WTC11 (cell line): Measurements from ENCODE around the gene CLCNKB. TPM values are rescaled to one million over a fixed set of nuclear protein-coding genes. Genes with fewer than 3 reads are reported as not detected.

Source experiments
- ATAC-seq: fragments of 200-7000 bp; cut with Tn5 transposase; 2 replicates; pipeline ENCODE4 v1.10.0; 2021; ENCODE audit warnings: mild to moderate bottlenecking, moderate library complexity
- CTCF ChIA-PET: fragments of 300-600 bp; sonication (Branson Sonifier 250); formaldehyde crosslinking; loops from one replicate; lab custom pipeline; 2021; ENCODE audit warnings: antibody characterized with exemption; lab: Charles Lee
- POLR2A ChIA-PET: fragments of 350-600 bp; sonication (Branson Sonifier 250); formaldehyde crosslinking; loops from one replicate; lab custom pipeline; 2021; ENCODE audit warnings: antibody characterized with exemption; lab: Charles Lee
- DNase-seq: peaks from one replicate; pipeline ENCODE4 v3.0.0; 2021; ENCODE audit warnings: low spot score
- H3K27ac Mint-ChIP-seq: 2 replicates; pipeline ENCODE4 v1.8.0; 2021; ENCODE audit warnings: mixed read lengths
- H3K27me3 Mint-ChIP-seq: 2 replicates; pipeline ENCODE4 v1.8.0; 2021; ENCODE audit warnings: low read depth, mild to moderate bottlenecking, moderate library complexity, mixed read lengths
- H3K36me3 Mint-ChIP-seq: 2 replicates; pipeline ENCODE4 v1.8.0; 2021; ENCODE audit warnings: mixed read lengths
- H3K4me1 Mint-ChIP-seq: 2 replicates; pipeline ENCODE4 v1.8.0; 2022; ENCODE audit warnings: mixed read lengths
- H3K4me3 Mint-ChIP-seq: 2 replicates; pipeline ENCODE4 v1.8.0; 2021; ENCODE audit warnings: mild to moderate bottlenecking, moderate library complexity, mixed read lengths
- H3K9me3 Mint-ChIP-seq: 2 replicates; pipeline ENCODE4 v1.8.0; 2021; ENCODE audit warnings: mixed read lengths
- CBFB ChIP-seq: sonication (generic); formaldehyde crosslinking; IDR thresholded peaks from 2 replicates; pipeline ENCODE4 v1.8.1; 2022; ENCODE audit warnings: mild to moderate bottlenecking, low read depth, missing genetic modification reagents
- CREM ChIP-seq: sonication (generic); formaldehyde crosslinking; IDR thresholded peaks from 2 replicates; pipeline ENCODE4 v1.8.1; 2022; ENCODE audit warnings: mild to moderate bottlenecking, missing genetic modification reagents, moderate library complexity
- HMGA2 ChIP-seq: fragments of 250-450 bp; sonication (Bioruptor Pico); IDR thresholded peaks from 2 replicates; pipeline ENCODE4 v1.4.0; 2021; ENCODE audit warnings: mild to moderate bottlenecking, moderate library complexity
- MXD4 ChIP-seq: fragments of 250-450 bp; sonication (Bioruptor Pico); IDR thresholded peaks from 2 replicates; pipeline ENCODE4 v1.8.0; 2021; ENCODE audit warnings: mild to moderate bottlenecking, moderate library complexity, borderline replicate concordance
- NR3C1 ChIP-seq: sonication (generic); formaldehyde crosslinking; conservative IDR thresholded peaks from 2 replicates; pipeline ENCODE4 v1.8.1; 2023; ENCODE audit warnings: low read depth, mild to moderate bottlenecking, missing genetic modification reagents
- RELA ChIP-seq: sonication (generic); formaldehyde crosslinking; IDR thresholded peaks from 2 replicates; pipeline ENCODE4 v1.8.1; 2022; ENCODE audit warnings: missing genetic modification reagents, mild to moderate bottlenecking, borderline replicate concordance
- RORB ChIP-seq: fragments of 250-450 bp; sonication (Bioruptor Pico); IDR thresholded peaks from 2 replicates; pipeline ENCODE4 v1.9.0; 2021; ENCODE audit warnings: mild to moderate bottlenecking
- TCF7 ChIP-seq: sonication (generic); formaldehyde crosslinking; IDR thresholded peaks from 2 replicates; pipeline ENCODE4 v1.8.0; 2022; ENCODE audit warnings: mild to moderate bottlenecking, low read depth, missing genetic modification reagents, moderate library complexity
- ZBTB21 ChIP-seq: sonication (generic); formaldehyde crosslinking; IDR thresholded peaks from 2 replicates; pipeline ENCODE4 v1.8.1; 2023; ENCODE audit warnings: mild to moderate bottlenecking, missing genetic modification reagents, borderline replicate concordance
- ZNF219 ChIP-seq: sonication (generic); formaldehyde crosslinking; IDR thresholded peaks from 2 replicates; pipeline ENCODE4 v1.8.0; 2023; ENCODE audit warnings: missing genetic modification reagents, mild to moderate bottlenecking, borderline replicate concordance
- ZNF416 ChIP-seq: fragments of 250-450 bp; sonication (Bioruptor Pico); IDR thresholded peaks from 2 replicates; pipeline ENCODE4 v1.9.0; 2021; ENCODE audit warnings: mild to moderate bottlenecking, inconsistent platforms
- total RNA-seq: library from RNA; stranded (reverse); gene quantifications from 3 replicates; pipeline ENCODE4 v1.2.3, GENCODE V29; 2021
- TF ChIP-seq, protein P1 (sequence below): sonication (generic); formaldehyde crosslinking; IDR thresholded peaks from 2 replicates; pipeline ENCODE4 v1.8.0; 2022; ENCODE audit warnings: missing genetic modification reagents
- TF ChIP-seq, protein P2 (sequence below): sonication (generic); formaldehyde crosslinking; conservative IDR thresholded peaks from 2 replicates; pipeline ENCODE4 v1.8.1; 2022; ENCODE audit warnings: mild to moderate bottlenecking, missing genetic modification reagents
- TF ChIP-seq, protein P3 (sequence below): sonication (generic); formaldehyde crosslinking; IDR thresholded peaks from 2 replicates; pipeline ENCODE4 v1.8.1; 2022; ENCODE audit warnings: low read depth, missing genetic modification reagents, borderline replicate concordance
- TF ChIP-seq, protein P4 (sequence below): sonication (generic); formaldehyde crosslinking; IDR thresholded peaks from 2 replicates; pipeline ENCODE4 v1.8.1; 2023; ENCODE audit warnings: mild to moderate bottlenecking, missing genetic modification reagents, borderline replicate concordance

Gene CLCNKB
- total RNA-seq, 1 experiment from 2014 or later, result 1.8 TPM

DNA sequence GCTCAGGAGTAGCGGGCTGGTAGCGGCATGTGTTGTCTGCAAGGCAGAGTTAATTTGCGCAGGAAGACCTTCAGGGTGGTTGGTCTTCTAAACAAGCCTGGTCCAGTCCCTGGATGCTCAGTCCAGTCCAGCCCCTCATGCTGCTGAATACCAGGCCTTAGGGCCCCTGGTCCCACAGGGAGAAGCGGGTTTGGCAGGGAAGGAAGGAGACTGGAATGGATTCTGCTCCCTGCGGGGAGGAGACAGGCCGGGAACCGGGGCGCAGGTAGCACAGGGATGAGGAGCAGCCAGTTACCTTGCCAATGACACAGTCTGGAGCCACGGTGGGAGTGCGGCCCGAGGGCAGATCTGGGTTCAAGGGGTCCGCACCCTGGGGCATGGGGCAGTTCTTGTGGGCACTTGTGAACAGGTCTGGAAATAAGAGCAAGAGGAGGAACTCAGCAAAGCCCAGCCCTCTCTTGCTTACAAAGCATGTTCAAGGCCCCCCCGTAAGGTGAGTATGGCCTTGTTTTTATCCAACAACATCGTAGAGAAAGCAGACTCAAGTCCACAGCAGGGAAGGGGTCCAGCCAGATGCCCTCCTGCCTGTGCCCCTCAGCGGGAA lies 19.7 kb downstream of the CLCNKB start:
- TF ChIP-seq NR3C1 (CRISPR knock-in tag) (no peak), HMGA2 (0 out of 2 replicates have a peak, but pooled peaks have one; percentile 1)
- TF ChIP-seq, protein P1, sequence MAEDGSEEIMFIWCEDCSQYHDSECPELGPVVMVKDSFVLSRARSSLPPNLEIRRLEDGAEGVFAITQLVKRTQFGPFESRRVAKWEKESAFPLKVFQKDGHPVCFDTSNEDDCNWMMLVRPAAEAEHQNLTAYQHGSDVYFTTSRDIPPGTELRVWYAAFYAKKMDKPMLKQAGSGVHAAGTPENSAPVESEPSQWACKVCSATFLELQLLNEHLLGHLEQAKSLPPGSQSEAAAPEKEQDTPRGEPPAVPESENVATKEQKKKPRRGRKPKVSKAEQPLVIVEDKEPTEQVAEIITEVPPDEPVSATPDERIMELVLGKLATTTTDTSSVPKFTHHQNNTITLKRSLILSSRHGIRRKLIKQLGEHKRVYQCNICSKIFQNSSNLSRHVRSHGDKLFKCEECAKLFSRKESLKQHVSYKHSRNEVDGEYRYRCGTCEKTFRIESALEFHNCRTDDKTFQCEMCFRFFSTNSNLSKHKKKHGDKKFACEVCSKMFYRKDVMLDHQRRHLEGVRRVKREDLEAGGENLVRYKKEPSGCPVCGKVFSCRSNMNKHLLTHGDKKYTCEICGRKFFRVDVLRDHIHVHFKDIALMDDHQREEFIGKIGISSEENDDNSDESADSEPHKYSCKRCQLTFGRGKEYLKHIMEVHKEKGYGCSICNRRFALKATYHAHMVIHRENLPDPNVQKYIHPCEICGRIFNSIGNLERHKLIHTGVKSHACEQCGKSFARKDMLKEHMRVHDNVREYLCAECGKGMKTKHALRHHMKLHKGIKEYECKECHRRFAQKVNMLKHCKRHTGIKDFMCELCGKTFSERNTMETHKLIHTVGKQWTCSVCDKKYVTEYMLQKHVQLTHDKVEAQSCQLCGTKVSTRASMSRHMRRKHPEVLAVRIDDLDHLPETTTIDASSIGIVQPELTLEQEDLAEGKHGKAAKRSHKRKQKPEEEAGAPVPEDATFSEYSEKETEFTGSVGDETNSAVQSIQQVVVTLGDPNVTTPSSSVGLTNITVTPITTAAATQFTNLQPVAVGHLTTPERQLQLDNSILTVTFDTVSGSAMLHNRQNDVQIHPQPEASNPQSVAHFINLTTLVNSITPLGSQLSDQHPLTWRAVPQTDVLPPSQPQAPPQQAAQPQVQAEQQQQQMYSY (CRISPR knock-in tag), result 0 out of 2 replicates have a peak, but pooled peaks have one; percentile 13
- Mint-ChIP-seq H3K36me3 (no peaks in the 10 kb centered on the region), H3K27me3 (no peaks in the 10 kb centered on the region; the same call in 1 of the 2 replicates), H3K4me3 (no peak overlapping the region), H3K9me3 (no peaks in the 10 kb centered on the region), H3K27ac (no peak overlapping the region), H3K4me1 (peaks cover 33% of the 10 kb centered on the region)
- CTCF ChIA-PET, result interaction anchor here (1.2 to 1.8 kb wide), 4 partner anchors 8 to 271 kb away, joined by 4 to 9 read pairs (median 6); partner anchors contain the start of gene FAM131C
- POLR2A ChIA-PET, result no interaction called here
- ATAC-seq, result no peak
- no peak for DNase-seq

DNA sequence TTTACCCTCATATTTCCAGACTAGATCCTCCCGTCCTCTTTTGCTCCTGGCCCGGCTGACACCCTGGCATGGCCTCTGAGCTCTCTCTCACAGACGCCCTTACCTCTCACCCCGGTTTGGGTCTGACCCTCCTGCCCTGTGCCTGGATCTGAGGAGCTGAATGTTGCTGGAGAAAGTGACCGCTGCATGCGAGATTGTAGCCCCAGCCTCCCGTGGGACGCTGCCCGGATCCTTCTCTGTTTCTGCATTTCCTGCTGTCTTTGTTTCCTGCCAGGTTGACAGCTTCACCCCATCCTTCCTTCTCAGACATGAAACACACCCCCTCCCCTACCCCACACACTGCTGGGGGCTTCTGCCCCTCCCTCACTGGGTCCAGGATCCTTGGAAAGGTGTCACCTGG lies 20.3 kb downstream of the CLCNKB start:
- Mint-ChIP-seq H3K36me3 (no peaks in the 10 kb centered on the region), H3K4me3 (no peak overlapping the region), H3K9me3 (no peaks in the 10 kb centered on the region), H3K4me1 (peaks cover 33% of the 10 kb centered on the region), H3K27ac (no peak overlapping the region), H3K27me3 (no peaks in the 10 kb centered on the region; the same call in 1 of the 2 replicates)
- DNase-seq, result no peak
- CTCF ChIA-PET, result interaction anchor here (0.7 to 1.8 kb wide), 6 partner anchors 8 to 272 kb away, joined by 3 to 9 read pairs (median 4); partner anchors contain the start of gene FAM131C
- no peak for TF ChIP-seq ZBTB21
- no peak for TF ChIP-seq ZNF219 (CRISPR knock-in tag)
- TF ChIP-seq, protein P2, sequence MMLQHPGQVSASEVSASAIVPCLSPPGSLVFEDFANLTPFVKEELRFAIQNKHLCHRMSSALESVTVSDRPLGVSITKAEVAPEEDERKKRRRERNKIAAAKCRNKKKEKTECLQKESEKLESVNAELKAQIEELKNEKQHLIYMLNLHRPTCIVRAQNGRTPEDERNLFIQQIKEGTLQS (CRISPR knock-in tag), result no peak
- TF ChIP-seq, protein P1 (CRISPR knock-in tag), result no peak
- TF ChIP-seq CBFB, result no peak
- no peak for TF ChIP-seq TCF7 (CRISPR knock-in tag)
- TF ChIP-seq RORB (CRISPR knock-in tag), result no peak
- TF ChIP-seq CREM (CRISPR knock-in tag), result no peak
- TF ChIP-seq, protein P3, sequence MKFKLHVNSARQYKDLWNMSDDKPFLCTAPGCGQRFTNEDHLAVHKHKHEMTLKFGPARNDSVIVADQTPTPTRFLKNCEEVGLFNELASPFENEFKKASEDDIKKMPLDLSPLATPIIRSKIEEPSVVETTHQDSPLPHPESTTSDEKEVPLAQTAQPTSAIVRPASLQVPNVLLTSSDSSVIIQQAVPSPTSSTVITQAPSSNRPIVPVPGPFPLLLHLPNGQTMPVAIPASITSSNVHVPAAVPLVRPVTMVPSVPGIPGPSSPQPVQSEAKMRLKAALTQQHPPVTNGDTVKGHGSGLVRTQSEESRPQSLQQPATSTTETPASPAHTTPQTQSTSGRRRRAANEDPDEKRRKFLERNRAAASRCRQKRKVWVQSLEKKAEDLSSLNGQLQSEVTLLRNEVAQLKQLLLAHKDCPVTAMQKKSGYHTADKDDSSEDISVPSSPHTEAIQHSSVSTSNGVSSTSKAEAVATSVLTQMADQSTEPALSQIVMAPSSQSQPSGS (CRISPR knock-in tag), result no peak
- no peak for TF ChIP-seq RELA
- TF ChIP-seq, protein P4, sequence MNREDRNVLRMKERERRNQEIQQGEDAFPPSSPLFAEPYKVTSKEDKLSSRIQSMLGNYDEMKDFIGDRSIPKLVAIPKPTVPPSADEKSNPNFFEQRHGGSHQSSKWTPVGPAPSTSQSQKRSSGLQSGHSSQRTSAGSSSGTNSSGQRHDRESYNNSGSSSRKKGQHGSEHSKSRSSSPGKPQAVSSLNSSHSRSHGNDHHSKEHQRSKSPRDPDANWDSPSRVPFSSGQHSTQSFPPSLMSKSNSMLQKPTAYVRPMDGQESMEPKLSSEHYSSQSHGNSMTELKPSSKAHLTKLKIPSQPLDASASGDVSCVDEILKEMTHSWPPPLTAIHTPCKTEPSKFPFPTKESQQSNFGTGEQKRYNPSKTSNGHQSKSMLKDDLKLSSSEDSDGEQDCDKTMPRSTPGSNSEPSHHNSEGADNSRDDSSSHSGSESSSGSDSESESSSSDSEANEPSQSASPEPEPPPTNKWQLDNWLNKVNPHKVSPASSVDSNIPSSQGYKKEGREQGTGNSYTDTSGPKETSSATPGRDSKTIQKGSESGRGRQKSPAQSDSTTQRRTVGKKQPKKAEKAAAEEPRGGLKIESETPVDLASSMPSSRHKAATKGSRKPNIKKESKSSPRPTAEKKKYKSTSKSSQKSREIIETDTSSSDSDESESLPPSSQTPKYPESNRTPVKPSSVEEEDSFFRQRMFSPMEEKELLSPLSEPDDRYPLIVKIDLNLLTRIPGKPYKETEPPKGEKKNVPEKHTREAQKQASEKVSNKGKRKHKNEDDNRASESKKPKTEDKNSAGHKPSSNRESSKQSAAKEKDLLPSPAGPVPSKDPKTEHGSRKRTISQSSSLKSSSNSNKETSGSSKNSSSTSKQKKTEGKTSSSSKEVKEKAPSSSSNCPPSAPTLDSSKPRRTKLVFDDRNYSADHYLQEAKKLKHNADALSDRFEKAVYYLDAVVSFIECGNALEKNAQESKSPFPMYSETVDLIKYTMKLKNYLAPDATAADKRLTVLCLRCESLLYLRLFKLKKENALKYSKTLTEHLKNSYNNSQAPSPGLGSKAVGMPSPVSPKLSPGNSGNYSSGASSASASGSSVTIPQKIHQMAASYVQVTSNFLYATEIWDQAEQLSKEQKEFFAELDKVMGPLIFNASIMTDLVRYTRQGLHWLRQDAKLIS (CRISPR knock-in tag), result no peak
- TF ChIP-seq ZNF416 (CRISPR knock-in tag), result no peak
- no peak for TF ChIP-seq MXD4 (CRISPR knock-in tag)
- POLR2A ChIA-PET, result no interaction called here
- ATAC-seq, result no peak
